GM19467 (cell line): ENCODE measurements around the gene SPEN.
A peak's percentile ranks its signal among the peaks of the same experiment; 100 is the strongest.
"Not testable (repeated sequence)": the region's sequence is repeated elsewhere in the genome, so short reads cannot be mapped to it uniquely, and the experiment has no call there.

Source experiments
- ATAC-seq: cut with Tn5 transposase; IDR thresholded peaks from one replicate; pipeline ENCODE4 v1.9.1; 2021; ENCODE audit warnings: mild to moderate bottlenecking, moderate library complexity; ENCODE audit not compliant: unreplicated experiment

Gene SPEN

DNA sequence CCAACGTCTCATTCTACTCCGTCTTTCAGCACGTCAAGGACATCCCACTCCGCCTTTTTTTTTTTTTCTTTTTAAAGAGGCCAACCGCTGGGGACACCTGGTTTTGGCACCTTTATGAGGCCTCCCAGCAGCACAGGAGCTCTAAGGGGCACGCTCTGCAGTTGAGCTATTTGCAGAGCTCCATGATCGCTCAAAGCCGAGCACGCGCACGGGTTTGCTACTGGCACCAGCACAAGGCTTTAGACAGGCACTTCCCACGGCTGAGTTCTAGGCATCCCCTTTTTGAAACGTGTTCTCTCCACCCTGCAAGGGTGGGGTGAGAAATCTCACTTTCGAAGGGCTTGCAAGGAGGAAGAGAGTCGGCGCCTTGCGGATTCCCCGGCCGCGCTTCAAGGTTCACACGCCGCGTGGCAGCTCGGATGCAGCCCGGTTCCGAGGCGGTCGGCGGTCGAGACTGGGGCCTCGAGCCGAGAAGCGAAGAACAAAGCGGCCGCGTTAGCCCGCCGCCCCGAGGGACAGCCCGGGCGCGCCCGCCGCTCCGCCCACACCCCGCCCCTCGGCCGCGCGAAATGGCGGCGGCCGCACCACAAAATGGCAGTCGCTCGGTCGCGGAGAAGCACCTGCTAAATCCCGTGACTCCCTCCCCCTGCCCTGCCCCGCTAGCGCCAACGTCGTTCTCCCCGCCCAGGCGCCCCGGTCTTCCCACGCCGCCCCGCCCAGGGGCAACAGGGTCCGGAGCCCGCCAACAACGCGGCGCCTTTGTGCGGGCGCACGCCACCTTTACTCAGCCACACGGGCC lies 12.9 kb upstream of the SPEN start:
- ATAC-seq, result peak; percentile 41

DNA sequence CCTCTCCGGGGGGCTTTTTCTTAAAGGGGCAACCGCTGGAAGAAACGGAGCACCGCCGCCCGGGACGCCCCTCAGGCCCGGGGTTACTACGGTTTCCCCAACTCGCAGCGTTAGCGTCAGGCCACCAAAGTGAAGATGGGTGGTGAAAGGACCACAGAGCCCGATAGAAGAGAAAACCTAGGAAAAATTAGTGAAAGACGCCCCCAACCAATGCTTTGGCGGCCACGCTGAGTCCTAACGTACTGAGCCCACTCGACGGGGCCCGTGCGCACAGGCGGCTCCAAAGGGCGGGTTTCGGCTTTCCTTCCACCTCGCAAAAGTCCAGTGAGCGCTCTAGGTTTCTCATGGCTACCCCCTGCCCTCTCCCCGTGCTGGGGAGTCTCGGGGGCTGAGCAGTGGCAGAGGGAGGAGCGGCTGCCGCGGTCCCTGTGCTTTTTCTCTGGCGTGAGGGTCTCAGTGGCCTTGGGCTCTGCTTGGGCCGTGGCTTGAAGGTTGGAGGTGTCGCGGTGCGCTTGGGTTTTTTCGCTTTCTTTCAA lies 12.2 kb upstream of the SPEN start:
- ATAC-seq, result peak; percentile 4

DNA sequence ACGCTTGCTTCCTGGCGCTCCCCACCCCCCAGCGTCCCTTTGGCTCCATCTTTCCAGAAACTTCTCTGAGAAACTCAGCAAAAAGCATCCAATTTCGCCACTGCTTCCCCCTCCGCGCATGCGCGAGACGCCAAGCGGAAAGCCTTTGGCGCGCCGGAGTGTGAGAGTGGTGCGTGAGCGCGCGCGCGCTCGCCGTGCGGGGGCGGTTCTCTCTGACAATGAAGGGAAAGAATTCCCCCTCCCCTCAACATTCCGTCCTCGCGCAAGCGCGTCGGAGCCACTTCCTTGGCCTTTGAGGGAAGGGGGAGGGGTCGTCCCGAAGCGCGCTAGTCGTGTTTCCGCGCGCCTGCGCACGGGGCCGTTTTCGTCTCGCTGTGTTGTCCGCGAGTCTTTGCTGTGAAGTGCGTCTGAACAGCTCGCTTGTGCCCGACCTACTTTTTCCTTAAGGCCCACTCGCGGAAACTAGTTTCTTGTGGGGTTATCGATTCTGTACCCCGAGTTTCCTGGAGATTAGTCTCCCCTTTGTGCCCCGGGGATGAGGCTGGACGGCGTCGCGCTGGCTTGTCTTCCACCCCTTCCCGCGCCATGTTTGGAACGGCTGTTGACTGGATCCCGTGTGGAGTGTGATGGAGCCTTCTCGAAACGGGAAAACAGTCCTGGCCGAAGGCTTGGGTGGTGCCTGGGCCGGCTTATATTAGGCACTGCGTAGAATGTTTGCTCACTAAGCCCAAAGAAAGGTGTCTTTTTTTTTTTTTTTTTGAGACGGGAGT lies 11.6 kb upstream of the SPEN start:
- peak; percentile 48 for ATAC-seq

DNA sequence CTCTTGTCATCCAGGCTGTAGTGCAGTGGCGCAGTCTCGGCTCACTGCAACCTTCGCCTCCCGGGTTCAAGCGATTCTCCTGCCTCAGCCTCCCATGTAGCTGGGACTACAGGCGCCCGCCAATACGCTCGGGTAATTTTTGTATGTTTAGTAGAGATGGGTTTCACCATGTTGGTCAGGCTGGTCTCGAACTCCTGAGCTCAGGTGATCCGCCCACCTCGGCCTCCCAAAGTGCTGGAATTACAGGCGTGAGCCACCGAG lies 11.1 kb upstream of the SPEN start:
- ATAC-seq, result not testable (repeated sequence)

DNA sequence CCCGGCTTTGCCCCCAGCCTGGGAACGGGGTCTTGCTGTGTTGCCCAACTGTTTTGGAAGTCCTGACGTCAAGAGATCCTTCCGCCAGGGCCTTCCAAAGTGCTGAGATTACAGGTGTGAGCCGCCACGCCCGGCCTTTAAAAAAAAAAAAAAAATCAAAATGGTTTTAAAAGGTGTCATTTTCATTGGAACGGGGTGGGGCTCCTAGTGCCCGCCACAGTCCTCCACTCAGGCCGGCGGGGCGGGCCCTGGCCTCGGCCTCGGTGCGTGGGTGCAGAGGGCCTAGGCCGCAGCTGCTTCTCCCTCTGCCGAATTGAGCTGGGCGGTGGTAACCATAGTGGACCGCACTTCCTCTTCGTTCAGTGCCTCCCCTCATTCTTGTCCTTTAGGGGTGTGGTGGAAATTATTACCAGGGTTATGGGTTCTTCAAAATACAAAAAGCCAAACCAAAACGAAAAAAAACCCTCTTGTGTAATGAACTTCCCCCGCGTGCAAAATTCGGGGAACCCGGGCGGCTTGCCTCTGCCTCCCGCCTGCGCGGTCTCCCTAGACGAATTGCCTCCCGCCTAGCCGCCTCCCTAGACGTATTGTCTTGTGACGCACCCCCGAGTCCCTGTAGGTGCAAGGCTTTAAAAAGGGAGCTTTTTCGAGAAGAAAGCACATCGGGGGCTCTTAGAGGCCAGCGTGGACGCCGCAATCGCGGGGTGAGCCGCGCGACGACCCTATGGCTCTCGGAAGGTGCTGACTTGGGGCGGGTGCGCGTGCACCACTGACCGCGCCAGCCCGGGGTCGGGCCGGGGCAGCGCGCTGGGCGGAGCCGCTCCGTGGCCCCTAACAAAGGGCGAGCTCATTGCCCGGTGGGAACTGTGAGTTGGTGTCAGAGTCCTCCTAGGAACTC lies 10.5 kb upstream of the SPEN start:
- no peak for ATAC-seq

DNA sequence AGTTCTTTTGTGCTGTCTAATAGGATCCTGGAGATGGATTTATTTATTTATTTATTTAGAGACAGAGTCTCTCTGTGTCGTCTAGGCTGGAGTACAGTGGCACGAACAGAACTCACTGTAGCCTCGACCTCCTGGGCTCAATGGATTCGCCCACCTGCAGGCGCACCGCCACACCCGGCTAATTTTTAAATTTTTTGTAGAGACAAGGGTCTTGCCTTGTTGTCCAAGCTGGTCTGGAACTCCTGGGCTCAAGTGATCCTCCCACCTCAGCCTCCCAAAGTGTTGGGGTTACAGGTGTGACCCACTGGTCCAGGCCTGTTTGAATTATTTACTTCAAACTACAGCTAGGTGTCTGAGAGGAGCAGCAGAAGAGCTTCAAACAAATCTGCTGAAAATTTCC lies 9.6 kb upstream of the SPEN start:
- no peak for ATAC-seq

DNA sequence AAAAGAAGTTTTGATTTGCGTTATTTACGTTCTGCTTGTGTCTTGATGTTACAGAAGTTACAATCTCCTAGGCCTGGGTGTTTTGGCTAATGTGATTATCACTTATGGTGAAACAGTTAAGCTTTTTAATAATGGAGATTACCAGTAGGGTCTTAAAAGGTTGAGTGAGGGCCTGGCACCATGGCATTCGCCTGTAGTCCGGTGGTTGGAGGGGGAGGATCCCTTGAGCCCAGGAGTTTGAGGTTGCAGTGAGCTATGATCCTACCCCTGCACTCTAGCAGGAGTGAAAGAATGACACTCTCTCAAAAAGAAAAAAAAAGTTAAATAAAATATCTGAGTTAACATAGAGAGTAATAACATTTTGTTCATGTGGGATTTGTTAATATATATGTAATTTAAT lies 8.8 kb upstream of the SPEN start:
- no peak for ATAC-seq

DNA sequence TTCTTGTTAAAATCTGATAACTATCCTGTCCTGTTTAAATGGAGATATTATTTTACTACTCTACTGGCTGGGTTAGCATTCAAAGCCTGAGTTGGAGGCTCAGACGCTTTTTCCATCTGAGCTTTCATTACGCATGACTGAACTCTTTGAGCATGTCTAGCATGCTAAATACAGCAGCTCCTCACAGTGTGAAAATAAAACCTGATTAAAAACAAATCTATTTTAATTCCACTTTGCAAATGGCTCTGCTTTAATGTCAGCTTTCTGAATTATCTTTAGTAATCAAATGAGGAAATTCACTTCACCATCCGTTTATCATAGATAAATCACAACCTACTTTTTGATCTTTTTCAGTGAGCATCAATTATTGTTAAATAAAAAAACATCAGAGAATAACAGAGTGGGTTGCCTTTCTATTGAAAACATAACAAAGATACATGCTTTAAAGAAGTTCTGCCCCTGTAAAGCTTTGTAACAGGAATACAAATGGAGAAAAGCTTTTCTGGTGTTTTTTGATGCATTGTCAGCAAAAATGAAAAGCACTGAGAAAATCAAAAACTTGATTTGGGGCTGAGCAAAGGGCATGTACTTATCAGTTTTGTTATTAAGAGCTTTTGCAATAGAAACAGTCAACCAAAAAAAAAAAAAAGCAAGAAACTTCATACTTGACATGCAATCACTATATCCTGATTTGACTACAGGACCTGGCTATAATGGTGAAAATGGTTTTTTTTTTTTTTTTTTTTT lies 3.5 kb upstream of the SPEN start:
- ATAC-seq, result no peak

DNA sequence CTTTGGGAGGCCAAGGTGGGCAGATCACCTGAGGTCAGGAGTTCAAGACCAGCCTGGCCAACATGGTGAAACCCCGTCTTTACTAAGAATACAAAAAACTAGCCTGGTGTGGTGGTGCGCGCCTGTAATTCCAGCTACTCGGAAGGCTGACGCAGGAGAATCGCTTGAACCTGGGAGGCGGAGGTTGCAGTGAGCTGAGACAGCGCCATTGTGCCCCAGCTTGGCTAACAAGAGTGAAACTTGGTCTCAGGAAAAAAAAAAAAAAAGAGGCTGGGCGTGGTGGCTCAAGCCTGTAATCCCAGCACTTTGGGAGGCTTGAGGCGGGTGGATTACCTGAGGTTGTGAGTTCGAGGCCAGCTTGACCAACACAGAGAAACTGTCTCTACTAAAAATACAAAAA lies 1.5 kb upstream of the SPEN start:
- not testable (repeated sequence) for ATAC-seq

DNA sequence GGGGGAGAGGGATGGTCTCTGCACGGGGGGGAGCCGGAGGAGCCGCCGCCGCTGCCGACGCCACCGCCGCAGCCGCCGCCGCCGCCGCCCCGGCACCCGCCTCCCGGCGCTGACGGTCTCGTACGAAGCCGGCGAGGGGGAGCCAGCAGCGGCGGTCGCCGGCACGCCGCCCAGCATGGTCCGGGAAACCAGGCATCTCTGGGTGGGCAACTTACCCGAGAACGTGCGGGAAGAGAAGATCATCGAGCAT lies 311 bp downstream of the SPEN start:
- ATAC-seq, result peak; percentile 9

DNA sequence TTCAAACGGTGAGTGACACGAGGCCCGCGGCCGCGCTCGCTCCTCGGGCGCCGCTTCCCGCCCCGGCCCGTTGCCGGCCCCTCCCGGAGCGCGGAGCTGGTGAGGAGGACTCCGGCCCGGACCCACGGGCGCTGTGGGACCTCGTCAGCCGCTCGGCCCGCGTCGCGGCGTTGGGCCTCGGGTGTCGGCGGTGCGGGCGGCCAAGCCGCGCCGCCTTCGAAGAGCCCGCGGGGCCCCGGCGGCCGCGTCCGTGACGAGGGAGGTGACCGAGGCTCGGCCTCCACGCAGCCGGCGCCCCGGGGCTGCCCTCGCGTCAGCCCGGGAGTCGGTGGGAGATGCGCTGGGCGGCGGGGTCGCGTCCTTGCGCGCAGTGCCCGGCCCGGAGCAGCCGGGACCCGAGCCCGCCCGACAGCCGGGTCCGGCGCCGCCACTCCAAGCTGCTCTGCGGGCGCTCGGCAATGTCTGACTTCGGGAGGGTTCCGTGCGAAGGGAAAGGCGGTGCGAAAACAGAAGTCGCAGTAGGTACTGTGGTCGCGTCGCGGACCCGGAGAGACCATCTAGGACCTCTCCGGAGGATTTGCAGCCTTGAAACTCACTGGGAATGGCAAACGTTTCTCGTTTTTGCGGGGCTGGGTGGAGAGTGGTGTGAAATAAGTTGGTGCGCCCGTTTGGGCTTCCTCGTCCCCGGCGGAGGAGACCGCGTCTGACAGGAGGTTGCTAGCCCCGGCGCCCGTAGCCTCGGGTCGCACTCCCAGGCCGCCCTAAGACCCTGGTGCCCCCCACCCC lies 829 bp downstream of the SPEN start:
- peak; percentile 15 for ATAC-seq

DNA sequence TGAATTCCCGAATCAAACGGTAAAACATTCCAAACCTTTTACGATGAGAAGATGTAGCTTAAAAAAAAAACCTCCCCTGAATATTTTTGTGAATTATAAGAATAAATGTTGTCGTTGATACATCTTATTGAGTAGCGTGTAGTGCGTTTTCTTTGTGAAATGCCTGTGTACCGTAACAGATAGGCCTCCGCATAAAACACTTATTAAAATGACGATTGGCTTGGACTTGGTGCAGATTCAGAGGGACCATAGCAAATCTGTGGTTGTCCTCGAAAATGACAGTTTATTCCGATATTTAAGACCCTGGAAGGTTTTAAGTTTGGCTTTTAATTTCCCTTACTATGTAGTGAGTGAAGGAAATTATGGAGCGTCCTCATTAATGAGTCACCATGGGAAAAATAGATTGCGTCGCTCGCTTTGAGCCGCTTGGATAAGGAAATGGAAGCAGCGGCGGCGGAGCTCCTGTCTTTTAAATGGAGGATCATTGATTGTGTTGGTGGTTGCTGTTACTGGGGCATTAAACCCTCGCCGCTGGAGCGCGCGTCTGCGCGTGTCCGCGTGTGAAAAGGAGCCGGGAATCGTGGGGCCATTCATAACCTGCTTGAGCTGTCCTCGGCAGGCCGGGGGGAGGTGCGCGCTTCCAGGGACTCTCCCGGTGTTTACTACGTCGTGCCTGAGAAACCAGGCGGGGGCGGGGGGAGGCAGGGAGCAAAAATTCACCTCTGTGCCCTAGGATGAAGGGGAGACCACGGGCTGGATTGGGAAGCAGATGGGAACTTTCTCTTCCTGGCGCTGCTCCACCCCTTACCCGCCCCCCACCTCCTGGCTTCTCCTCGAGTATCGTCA lies 1.6 kb downstream of the SPEN start:
- ATAC-seq, result no peak

DNA sequence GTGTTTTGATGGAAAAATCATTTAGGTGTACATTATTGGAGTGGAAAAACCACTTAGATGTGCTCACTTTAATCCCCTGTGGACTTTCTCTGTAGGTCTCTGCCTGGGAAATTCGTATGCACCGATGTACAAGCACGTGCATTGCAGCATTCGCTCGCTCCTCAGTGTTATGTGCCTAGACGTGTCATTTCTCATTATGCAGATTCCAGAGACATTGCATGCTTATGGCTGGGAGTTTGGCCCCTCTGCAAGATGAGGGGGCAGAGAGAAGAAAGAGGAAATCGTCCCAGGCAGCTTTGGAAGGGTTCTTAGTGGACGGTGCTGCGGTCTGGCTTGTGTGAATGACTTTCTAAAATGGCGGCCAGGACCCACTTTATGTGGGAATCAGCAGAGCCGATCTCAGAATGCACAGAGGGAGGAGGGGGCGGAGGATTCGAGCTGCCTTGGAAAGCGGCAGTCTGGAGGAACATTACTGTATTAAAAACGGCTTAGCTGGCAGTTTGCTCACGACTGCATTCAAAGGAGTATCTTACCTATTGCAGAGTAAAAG lies 2.3 kb downstream of the SPEN start:
- ATAC-seq, result no peak

DNA sequence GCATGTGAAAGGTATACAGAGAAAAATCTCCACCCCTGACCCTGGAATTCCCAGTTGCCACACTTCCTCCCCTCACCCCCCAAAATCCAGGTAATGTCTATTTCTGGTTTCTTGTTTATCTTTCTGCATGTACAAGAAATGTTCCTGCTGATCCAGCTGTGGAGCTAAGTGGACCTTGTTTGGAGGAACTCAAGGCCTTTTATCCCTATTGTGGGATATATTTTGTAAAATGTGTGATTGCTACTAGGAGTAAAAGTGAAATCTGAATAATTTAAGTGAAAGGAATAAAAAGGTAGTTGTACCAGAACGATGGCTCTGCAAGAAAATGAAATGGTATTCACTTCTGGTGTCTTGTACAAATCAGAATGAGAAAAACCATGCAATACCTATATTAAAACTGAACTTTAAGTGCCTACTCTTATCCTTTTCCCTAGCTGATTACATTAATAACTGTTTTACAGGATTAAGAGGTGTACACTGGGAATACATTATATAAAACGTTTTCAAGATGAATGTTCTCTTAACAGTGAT lies 3.0 kb downstream of the SPEN start:
- no peak for ATAC-seq

DNA sequence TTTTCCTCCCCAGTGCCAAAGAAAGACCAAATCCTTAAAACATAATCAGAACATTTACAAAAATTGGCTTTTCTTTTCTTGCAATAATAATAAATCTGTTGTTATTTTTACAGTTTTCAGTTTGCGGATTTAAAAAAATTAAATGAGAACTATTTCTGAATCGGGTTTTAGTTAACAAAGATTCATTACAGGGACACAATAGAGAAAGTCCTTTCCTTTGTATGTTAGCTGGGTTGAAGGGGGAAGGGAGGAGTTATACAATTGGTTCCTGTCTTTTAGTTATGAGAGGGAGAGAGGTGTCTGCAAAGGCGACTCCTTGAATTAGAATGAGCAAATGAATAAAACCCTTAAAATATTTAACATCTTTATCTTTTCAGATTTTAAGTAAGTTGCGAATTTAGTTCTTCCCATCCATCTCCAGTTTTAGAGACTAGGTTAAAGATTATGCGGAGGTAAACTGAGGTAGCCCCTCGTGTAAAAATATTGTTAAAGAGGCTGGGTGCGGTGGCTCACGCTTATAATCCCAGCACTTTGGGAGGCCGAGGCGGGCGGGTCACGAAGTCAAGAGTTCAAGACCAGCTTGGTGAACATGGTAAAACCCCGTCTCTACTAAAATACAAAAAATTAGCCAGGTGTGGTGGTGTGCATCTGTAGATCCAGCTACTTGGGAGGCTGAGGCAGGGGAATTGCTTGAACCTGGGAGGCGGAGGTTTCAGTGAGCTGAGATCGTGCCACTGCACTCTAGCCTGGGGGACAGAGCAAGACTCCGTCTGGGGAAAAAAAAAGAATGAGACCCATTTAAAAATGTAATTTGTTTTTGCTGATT lies 3.9 kb downstream of the SPEN start:
- ATAC-seq, result no peak

DNA sequence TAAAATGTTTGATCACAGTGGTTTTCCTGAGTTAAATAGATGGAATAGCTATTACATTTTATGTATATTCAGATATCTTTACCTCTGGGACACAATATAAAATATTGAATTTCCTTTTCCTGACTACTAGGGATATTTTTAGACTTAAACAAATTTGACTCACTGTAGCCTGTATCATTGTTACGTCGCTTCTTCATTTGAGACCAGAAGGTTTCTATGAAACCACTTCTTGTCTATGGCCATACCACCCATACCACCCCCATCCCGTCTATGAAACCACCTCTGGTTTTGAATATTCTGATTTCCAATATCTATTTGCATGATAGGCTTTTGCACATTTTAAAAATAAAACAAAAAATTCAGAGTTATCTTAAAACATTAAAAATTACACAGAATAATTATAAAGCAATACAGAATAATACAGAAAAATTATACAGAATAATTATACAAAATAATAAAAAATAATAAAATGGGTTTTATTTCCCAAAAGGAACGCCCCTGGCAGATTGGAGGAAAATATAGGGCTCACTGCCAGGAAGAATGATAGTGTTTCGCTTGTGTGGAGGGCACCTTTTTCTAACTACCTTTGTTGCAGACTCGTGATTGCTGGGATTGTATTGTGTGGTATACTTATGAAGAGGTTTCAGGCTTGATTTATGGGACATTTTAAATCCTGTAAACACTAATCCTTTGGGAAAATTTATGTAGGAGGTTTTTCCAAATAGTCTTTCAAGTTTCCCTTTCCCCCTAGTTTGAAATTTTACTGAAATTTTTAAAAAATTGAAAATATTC lies 4.7 kb downstream of the SPEN start:
- no peak for ATAC-seq

DNA sequence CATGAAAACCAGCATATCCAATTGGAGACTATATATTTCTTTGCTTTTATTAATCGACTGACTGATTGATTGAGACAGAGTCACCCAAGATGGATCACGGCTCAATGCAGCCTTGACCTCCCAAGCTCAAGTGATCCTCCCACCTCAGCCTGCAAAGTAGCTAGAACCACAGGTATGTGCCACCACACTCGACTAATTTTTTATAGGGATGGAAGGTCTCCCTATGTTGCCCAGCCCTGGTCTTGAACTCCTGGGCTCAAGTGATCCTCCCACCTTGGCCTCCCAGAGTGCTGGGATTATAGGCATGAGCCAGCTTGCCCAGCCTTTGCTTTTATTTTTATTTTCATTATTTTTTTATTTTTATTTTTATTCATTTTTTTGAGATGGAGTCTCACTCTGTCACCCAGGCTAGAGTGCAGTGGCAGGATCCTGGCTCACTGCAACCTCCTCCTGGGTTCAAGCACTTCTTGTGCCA lies 5.4 kb downstream of the SPEN start:
- no peak for ATAC-seq
